Measurements from ENCODE around the gene KIF25. TPM values are rescaled to one million over a fixed set of nuclear protein-coding genes. Genes with fewer than 3 reads are reported as not detected.

The KIF25 gene
- total RNA-seq, 2 experiments from 2014 or later = not detected

GRCh38 chr6:168020242-168020641 lies 22.8 kb downstream of the KIF25 start:
- Mint-ChIP-seq H3K4me1 (ENCODE audit: low read depth) (no peaks in the 10 kb centered on the region), H3K9me3 (no peaks in the 10 kb centered on the region), H3K36me3 (ENCODE audit: low read depth) (no peaks in the 10 kb centered on the region), H3K27ac (no peak overlapping the region), H3K4me3 (no peak overlapping the region), H3K27me3 (peaks cover 6% of the 10 kb centered on the region)
- intact Hi-C loops (cut with micrococcal nuclease) = no loop called here
- ChIA-PET POLR2A (no interaction called here), CTCF (no interaction called here)
- ATAC-seq = no peak
- no peak for TF ChIP-seq CTCF (IDR thresholded peaks at IDR 0.05)
- DNase-seq = no peak

- Mint-ChIP-seq H3K4me3 (no peak overlapping the region), H3K4me1 (ENCODE audit: low read depth) (no peaks in the 10 kb centered on the region), H3K36me3 (ENCODE audit: low read depth) (no peaks in the 10 kb centered on the region), H3K27ac (no peak overlapping the region), H3K27me3 (peaks cover 4% of the 10 kb centered on the region), H3K9me3 (no peaks in the 10 kb centered on the region)
- ChIA-PET CTCF (no interaction called here), POLR2A (interaction anchor here (1.0 kb wide), 1 partner anchor 23 kb away, joined by 3 read pairs; no protein-coding TSS in a partner anchor)
- no peak for ATAC-seq
- no peak for TF ChIP-seq CTCF (IDR thresholded peaks at IDR 0.05)
- intact Hi-C loops (cut with micrococcal nuclease) = no loop called here
- no peak for DNase-seq
These were observed 24.1 kb downstream of the KIF25 start for GRCh38 chr6:168021581-168021980.

- H3K9me3 Mint-ChIP-seq = no peaks in the 10 kb centered on the region
- CTCF ChIA-PET = no interaction called here
- peaks cover 3% of the 10 kb centered on the region for H3K27me3 Mint-ChIP-seq
- DNase-seq (no peak), ATAC-seq (no peak)
- H3K36me3 Mint-ChIP-seq (ENCODE audit: low read depth) = no peaks in the 10 kb centered on the region
- intact Hi-C loops (cut with micrococcal nuclease) = no loop called here
- no peak overlapping the region for H3K27ac Mint-ChIP-seq
- POLR2A ChIA-PET = no interaction called here
- H3K4me3 Mint-ChIP-seq = no peak overlapping the region
- TF ChIP-seq CTCF (IDR thresholded peaks at IDR 0.05) = no peak
- H3K4me1 Mint-ChIP-seq (ENCODE audit: low read depth) = no peaks in the 10 kb centered on the region
These were observed 25.2 kb downstream of the KIF25 start for GRCh38 chr6:168022488-168023321.

- no peak for ATAC-seq
- TF ChIP-seq CTCF (IDR thresholded peaks at IDR 0.05) = no peak
- CTCF ChIA-PET = no interaction called here
- POLR2A ChIA-PET = no interaction called here
- Mint-ChIP-seq H3K9me3 (no peaks in the 10 kb centered on the region), H3K4me1 (ENCODE audit: low read depth) (no peaks in the 10 kb centered on the region), H3K27me3 (peaks cover 4% of the 10 kb centered on the region), H3K36me3 (ENCODE audit: low read depth) (no peaks in the 10 kb centered on the region), H3K4me3 (no peak overlapping the region), H3K27ac (no peak overlapping the region)
- DNase-seq = no peak
- intact Hi-C loops (cut with micrococcal nuclease) = no loop called here
These were observed 27.6 kb downstream of the KIF25 start for GRCh38 chr6:168024951-168025510.

All from activated CD8-positive, alpha-beta T cell treated with anti-CD3 and anti-CD28 coated beads for 36 hours (primary cell).